ENCODE data around the gene MBNL2.

MBNL2 gene, protein sequence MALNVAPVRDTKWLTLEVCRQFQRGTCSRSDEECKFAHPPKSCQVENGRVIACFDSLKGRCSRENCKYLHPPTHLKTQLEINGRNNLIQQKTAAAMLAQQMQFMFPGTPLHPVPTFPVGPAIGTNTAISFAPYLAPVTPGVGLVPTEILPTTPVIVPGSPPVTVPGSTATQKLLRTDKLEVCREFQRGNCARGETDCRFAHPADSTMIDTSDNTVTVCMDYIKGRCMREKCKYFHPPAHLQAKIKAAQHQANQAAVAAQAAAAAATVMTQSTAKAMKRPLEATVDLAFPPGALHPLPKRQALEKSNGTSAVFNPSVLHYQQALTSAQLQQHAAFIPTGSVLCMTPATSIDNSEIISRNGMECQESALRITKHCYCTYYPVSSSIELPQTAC

DNA sequence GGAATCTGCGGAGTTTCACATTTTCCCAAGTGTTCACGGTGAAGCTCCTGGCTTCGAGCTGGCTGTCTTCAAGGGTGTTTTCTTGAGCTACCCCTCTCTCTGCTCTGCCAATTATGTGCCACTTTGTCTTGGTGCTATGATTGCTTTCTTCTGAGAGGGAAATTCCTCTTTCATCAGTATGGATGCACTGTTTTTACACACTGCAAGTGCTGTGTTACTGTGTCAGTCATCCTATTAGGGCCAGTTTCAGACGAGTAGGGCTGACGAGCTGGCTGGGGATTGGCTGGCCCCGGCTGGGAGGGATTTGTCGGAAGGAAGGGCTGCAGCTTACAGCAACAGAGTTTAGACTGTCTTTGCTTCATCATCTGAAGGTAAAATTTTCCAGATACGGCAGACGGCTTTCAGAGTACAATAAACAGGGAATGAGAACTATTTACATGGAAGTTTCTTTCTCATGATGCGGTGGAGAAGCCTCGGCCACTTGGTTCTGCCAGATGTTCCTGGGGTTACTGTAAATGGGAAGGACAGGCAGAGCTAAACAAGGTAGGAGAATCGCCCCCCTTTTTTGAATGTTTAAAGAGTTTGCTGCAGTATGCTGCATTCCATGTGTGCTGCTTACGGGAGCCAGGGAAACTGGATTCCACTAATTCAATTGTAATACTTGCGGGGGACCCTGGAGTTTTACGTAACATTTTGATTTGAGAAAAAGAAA lies at the start of gene MBNL2:
MBNL2 (plus strand) TSS at position 345 of the 712 bp plus-strand sequence. CDS start 53,903 bp downstream, outside the sequence.
- DNase-seq (ENCODE audit: insufficient read length, low spot score): peak; percentile 77

DNA sequence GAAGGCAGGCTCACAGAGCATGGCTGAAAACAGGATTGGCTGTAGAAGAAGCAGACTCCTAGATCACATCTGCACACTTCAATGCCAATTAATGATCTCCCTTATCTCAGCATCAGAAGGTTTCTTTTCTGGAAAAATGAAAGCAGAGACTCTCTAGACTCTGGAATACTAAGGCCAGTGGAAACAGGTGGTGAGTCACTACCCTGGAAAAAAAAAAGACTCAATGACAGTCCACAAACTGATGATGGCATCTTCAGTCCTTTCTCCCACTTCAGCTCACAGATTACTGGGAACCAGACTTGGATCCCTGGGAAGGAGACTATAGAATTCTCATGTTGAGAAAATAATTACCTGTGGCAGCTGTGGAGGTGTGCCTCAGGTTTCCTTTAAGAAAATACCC lies 47.5 kb upstream of the MBNL2 start:
- DNase-seq (ENCODE audit: insufficient read length, low spot score) (no peak), FAIRE-seq (peak; percentile 91)
- TF ChIP-seq POLR2A (IDR thresholded peaks at IDR 0.05; ENCODE audit: low read depth, low read length): no peak

More for the DNA sequence above, at the start of gene MBNL2:
- TF ChIP-seq POLR2A (IDR thresholded peaks at IDR 0.05; ENCODE audit: low read depth, low read length): no peak; the same call in 1 of the 2 replicates
- FAIRE-seq: peak; percentile 100

DNA sequence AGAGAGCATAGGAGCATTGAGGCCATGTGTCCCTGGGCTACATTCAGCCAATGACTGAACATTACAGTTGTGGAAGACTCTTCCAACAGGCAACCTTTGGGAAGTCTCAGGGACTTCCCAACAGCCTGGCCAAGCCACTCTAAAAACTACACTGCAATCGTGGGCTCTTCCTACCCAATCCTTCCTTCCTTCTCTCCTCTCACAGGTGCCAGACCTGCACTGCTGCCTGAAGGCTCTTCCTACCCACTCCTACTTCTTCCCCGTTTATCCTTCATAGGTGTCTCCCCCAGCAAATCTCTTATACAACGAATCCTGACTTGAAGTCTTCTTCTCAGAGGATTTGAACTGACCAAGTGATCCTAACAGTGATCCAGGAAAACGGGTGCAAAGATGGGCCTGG lies 47.1 kb upstream of the MBNL2 start:
- TF ChIP-seq POLR2A (IDR thresholded peaks at IDR 0.05; ENCODE audit: low read depth, low read length): no peak
- FAIRE-seq (no peak), DNase-seq (ENCODE audit: insufficient read length, low spot score) (no peak)

DNA sequence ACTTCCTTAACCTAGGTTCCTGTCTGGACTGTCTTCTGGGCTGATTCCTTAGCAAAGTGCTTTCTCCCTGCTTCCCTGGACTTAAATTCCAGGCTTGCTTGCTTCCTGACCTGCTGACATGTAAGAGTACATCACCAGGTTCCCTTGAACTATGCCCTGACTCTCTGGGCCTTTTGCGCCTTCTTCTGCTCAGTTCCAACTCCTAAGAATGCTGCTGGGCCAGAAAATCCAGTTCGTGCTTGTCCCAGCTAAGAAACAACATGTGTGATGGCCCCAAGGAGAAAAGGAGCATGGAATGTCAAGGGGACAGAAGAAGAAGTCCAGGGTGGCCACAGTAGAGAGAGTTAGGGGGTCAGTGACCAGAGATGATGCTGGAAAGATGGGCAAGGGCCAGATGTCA lies 42.6 kb upstream of the MBNL2 start:
- TF ChIP-seq POLR2A (IDR thresholded peaks at IDR 0.05; ENCODE audit: low read depth, low read length): no peak
- no peak for FAIRE-seq
- no peak for DNase-seq (ENCODE audit: insufficient read length, low spot score)

DNA sequence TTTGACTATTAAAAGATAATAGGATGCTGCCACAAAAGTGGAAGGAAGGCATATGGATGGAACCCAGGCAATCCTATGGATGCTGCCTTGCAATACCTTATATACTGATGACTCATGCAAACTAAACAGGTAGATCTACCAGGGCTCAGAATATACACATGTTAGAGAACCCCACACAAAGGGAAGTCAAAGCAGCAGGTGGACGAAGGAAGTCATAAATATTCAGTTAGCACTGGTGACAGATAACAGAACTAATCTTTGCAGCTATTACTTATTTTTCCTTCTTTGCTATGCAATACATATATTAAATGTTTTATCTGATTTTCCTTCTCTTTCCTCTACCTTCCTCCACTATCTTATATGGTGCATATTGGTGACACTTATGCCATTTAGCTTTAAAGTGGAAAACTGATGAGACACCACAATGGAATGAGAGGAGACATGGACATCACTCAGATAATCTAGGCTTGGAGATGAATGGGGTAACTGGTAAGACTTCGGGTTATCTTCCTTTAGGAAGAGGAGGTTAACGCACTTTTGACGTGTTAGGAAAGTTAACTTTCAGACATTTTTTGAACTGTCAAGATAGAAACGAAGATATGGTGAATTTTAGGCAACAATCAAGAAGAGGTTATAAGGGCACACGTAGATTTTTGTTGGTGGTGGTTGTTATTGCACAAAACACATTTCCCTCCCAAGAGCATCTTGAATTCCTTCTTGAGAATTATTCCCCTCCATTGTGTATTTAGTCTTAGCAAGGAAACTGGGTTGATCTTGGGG lies 39.8 kb upstream of the MBNL2 start:
- FAIRE-seq: peak; percentile 58
- no peak for TF ChIP-seq POLR2A (IDR thresholded peaks at IDR 0.05; ENCODE audit: low read depth, low read length)

DNA sequence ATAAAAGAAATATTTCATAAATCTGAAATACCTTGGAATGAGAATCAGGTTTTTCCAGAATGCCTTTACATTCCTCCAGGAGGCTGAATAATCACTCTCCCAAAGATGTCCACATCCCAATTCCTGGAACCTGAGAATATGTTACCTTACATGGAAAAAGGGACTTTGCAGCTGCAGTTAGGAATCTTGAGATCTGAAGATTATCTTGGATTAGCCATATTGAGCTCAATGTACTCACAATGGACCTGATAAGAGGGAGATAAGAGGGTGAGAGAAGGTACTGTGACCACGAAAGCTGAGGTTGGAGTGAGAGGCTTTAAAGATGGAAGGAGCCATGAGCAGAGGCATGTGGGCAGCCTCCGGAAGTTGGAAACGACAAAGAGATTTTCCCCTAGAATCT lies 36.8 kb upstream of the MBNL2 start:
- DNase-seq (ENCODE audit: insufficient read length, low spot score): no peak
- TF ChIP-seq POLR2A (IDR thresholded peaks at IDR 0.05; ENCODE audit: low read depth, low read length): no peak
- no peak for FAIRE-seq

More for the DNA sequence above, 39.8 kb upstream of the MBNL2 start:
- no peak for DNase-seq (ENCODE audit: insufficient read length, low spot score)

DNA sequence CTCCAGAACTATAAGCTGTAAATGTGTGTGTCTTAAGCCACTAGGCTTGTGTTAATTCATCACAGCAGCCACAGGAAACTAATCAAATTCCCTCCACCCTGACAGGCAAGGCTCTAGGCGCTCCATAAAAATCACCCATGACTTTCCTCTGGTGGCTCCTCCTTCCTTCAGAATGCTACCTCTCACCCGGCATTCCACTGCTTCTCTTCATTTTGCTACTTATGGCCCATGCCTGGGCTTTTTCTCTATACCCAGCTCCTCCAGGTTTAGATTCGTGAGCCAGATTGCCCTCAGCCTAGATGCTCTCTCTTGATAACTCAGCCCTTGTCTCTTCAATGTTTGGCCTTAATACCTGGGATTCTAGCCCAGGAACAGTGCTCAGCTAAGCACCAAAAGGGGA lies 36.4 kb upstream of the MBNL2 start:
- no peak for TF ChIP-seq POLR2A (IDR thresholded peaks at IDR 0.05; ENCODE audit: low read depth, low read length)
- DNase-seq (ENCODE audit: insufficient read length, low spot score) (no peak), FAIRE-seq (no peak)

DNA sequence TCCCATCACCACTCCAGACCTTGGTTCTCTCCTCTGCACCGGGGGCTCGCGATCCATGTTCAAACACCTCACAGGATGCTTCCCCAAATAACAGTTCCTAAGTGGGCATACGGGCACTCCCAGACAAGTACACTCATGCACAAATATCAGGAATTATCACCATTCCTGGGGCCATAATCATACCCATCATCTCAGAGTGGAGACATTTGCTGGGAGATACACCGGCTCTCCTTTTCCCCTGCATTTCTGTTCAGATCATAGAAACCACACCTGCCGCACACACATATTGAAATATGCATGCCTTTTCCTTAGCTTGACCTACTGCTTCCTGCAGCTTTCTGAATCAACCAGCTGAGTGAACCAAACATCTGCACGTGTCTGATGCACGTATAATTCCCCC lies 33.9 kb upstream of the MBNL2 start:
- DNase-seq (ENCODE audit: insufficient read length, low spot score): no peak
- no peak for FAIRE-seq
- no peak for TF ChIP-seq POLR2A (IDR thresholded peaks at IDR 0.05; ENCODE audit: low read depth, low read length)

DNA sequence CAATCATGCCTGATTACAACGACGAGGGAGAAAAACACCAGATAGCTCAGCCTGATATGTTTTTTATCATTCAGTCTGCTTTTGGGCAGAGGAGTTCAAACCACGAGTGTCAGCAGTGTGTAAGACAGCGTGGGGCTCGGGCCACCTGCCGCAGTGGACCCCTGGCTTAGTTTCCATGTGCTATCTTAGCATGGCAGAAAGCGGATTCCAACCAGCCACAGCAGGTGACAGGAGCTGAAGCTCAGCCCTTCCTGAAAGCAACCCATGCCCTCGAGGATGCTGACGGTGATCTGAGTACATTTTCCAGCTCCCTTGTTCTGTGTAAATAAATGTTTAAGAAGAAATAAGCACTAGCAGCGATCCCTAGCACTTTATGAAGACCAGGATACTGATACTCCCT lies 32.2 kb upstream of the MBNL2 start:
- DNase-seq (ENCODE audit: insufficient read length, low spot score) (no peak), FAIRE-seq (no peak)
- TF ChIP-seq POLR2A (IDR thresholded peaks at IDR 0.05; ENCODE audit: low read depth, low read length): no peak

DNA sequence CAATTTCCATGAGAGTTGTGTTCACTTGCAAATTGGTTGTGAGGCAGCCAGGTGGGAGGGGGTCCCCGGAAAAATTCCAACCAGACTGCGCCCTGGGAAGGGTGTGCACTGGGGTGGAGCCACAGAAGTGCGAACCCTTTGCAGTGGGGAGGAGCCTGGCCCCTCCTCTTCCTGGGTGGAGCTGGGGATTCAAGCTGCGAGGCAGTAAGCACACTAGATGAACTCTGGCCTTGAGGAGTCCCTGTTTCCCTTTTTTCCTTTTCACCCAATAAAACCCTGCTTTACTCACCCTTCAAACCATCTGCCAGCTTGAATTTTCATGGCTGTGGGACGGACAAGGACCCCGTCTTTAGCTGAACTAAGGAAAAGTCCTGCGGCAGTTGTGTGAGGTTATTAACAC lies 31.0 kb upstream of the MBNL2 start:
- DNase-seq (ENCODE audit: insufficient read length, low spot score) (no peak), FAIRE-seq (peak; percentile 23)
- no peak for TF ChIP-seq POLR2A (IDR thresholded peaks at IDR 0.05; ENCODE audit: low read depth, low read length)

DNA sequence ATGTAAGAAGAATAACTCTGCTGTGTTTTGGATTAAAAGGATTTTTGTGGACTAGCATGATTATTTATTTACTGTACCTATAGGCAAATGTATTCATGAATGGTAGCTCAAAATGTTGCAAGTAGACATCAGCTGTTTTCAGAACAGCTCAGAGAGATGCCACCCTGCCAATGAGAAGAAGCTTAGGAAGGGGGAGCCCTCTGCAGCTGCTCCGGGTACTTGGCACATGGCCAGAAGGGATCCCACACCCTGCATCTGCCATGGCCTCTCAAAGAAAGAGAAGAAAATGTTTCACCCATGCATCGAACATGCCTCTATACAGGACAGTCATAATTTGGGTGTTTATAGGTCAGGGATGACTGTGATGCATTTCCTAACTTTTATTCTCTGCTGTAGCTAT lies 30.5 kb upstream of the MBNL2 start:
- FAIRE-seq: peak; percentile 60
- no peak for DNase-seq (ENCODE audit: insufficient read length, low spot score)
- no peak for TF ChIP-seq POLR2A (IDR thresholded peaks at IDR 0.05; ENCODE audit: low read depth, low read length)

DNA sequence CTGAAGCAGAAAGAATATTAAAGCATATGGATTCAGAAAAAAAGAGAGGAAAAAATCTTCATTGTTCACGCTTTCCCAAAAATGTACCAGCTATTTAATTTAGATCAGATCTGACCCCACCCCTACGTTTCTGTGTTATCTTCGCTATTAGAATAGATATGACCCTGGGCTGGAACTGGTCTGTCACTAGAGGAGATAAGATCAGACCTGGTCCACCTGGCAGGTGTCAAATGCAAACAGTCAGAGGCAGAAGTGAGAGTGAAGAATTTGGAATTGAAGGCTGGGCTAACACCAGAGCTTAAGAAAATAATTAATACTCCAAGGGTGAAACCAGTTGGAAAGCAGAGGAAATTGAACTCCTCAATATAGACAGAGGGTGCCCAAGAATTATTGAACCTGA lies 30.0 kb upstream of the MBNL2 start:
- DNase-seq (ENCODE audit: insufficient read length, low spot score) (no peak), FAIRE-seq (no peak)
- no peak for TF ChIP-seq POLR2A (IDR thresholded peaks at IDR 0.05; ENCODE audit: low read depth, low read length)

DNA sequence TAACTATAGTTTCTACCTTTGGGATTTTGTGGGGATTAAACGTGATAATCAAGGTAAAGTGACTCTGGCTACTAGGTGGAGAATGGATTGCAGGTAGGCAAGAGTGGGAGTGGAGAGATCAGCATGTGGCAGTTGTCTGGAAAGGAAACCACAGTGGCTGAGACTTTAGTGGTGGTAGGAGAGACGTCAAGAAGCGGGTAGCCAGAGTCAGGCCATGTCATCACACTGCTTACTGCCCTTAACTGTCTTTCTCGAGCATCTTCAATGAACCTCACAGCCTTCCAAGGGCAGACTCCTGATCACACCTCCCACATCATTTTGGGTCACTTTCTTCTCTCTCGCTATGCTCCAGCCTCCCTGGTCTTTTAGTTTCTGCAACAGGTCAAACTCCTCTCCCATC lies 28.6 kb upstream of the MBNL2 start:
- no peak for TF ChIP-seq POLR2A (IDR thresholded peaks at IDR 0.05; ENCODE audit: low read depth, low read length)
- no peak for DNase-seq (ENCODE audit: insufficient read length, low spot score)
- FAIRE-seq: no peak

DNA sequence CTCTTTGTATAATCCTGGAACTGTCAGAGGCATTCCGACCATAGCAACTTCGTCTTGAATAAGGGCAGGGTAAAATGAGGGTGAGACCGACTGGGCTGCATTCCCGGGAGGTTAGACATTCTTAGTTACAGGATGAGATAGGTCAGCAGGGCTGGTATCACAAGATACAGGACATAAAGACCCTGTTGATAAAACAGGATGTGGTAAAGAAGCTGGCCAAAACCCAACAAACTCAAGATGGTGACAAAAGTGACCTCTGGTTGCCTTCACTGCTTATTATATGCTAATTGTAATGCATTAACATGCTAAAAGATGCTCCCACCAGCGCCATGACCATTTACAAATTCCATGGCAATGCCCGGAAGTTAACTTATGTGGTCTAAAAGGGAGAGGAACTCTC lies 27.7 kb upstream of the MBNL2 start:
- FAIRE-seq (peak; percentile 98), DNase-seq (ENCODE audit: insufficient read length, low spot score) (peak; percentile 23)
- TF ChIP-seq POLR2A (IDR thresholded peaks at IDR 0.05; ENCODE audit: low read depth, low read length): no peak

Data from H54 (cell line).